H9 (cell line): ENCODE data around the gene RASL10A. TPM values are rescaled to one million over a fixed set of nuclear protein-coding genes. Genes with fewer than 3 reads are reported as not detected.

ENCODE experiments used
- DNase-seq: peaks from one replicate; pipeline ENCODE4 v3.0.0-alpha.2; 2017
- H2AFZ ChIP-seq: one replicate; pipeline ENCODE4 v1.6.1; 2013; ENCODE audit warnings: mild to moderate bottlenecking, low read length, control low read depth, moderate library complexity
- H2AK5ac ChIP-seq: 2 replicates; pipeline ENCODE4 v1.6.1; 2013; ENCODE audit warnings: low read length, control low read depth, mixed read lengths; ENCODE audit not compliant: insufficient read length
- H2BK120ac ChIP-seq: one replicate; pipeline ENCODE4 v1.6.1; 2013; ENCODE audit warnings: low read depth, mild to moderate bottlenecking, low read length, control low read depth, inconsistent platforms; ENCODE audit not compliant: poor library complexity, severe bottlenecking
- H2BK12ac ChIP-seq: 2 replicates; pipeline ENCODE4 v1.6.1; 2013; ENCODE audit warnings: low read length, control low read depth, mixed read lengths, low read depth; ENCODE audit not compliant: insufficient read length
- H2BK15ac ChIP-seq: 2 replicates; pipeline ENCODE4 v1.6.1; 2013; ENCODE audit warnings: low read depth, low read length, control low read depth
- H2BK20ac ChIP-seq: one replicate; pipeline ENCODE4 v1.6.1; 2013; ENCODE audit warnings: low read depth, mild to moderate bottlenecking, low read length, control low read depth, inconsistent platforms; ENCODE audit not compliant: poor library complexity, severe bottlenecking
- H2BK5ac ChIP-seq: 2 replicates; pipeline ENCODE4 v1.6.1; 2013; ENCODE audit warnings: low read length, control low read depth, mixed read lengths; ENCODE audit not compliant: insufficient read length
- H3K14ac ChIP-seq: 2 replicates; pipeline ENCODE4 v1.6.1; 2013; ENCODE audit warnings: low read length, control low read depth; ENCODE audit not compliant: insufficient read depth
- H3K18ac ChIP-seq: 2 replicates; pipeline ENCODE4 v1.6.1; 2013; ENCODE audit warnings: low read depth, mild to moderate bottlenecking, mixed read lengths, low read length, control low read depth; ENCODE audit not compliant: insufficient read length
- H3K23ac ChIP-seq: 2 replicates; pipeline ENCODE4 v1.6.1; 2013; ENCODE audit warnings: low read length, control low read depth, mixed read lengths, low read depth; ENCODE audit not compliant: insufficient read length
- H3K23me2 ChIP-seq: 2 replicates; pipeline ENCODE4 v1.6.1; 2013; ENCODE audit warnings: low read depth, mild to moderate bottlenecking, mixed read lengths, low read length, control low read depth; ENCODE audit not compliant: insufficient read length, poor library complexity, severe bottlenecking
- H3K27ac ChIP-seq: 2 replicates; pipeline ENCODE4 v1.5.1; 2013; ENCODE audit warnings: low read length, control low read depth, mixed read lengths, low read depth; ENCODE audit not compliant: insufficient read length
- H3K27me3 ChIP-seq: 2 replicates; pipeline ENCODE4 v1.6.1; 2013; ENCODE audit warnings: low read length, control low read depth, inconsistent platforms; ENCODE audit not compliant: insufficient read depth
- H3K4ac ChIP-seq: 2 replicates; pipeline ENCODE4 v1.6.1; 2013; ENCODE audit warnings: low read depth, mild to moderate bottlenecking, control low read depth, inconsistent platforms, low read length, moderate library complexity
- H3K4me1 ChIP-seq: 2 replicates; pipeline ENCODE4 v1.6.1; 2013; ENCODE audit warnings: low read length, control low read depth, inconsistent platforms; ENCODE audit not compliant: insufficient read depth
- H3K4me2 ChIP-seq: 2 replicates; pipeline ENCODE4 v1.6.1; 2013; ENCODE audit warnings: low read length, control low read depth, mixed read lengths; ENCODE audit not compliant: insufficient read length, insufficient read depth
- H3K56ac ChIP-seq: 2 replicates; pipeline ENCODE4 v1.6.1; 2013; ENCODE audit warnings: low read depth, mild to moderate bottlenecking, mixed read lengths, low read length, control low read depth; ENCODE audit not compliant: insufficient read length
- H3K79me1 ChIP-seq: 2 replicates; pipeline ENCODE4 v1.6.1; 2013; ENCODE audit warnings: low read depth, mild to moderate bottlenecking, moderate library complexity, low read length, control low read depth, inconsistent platforms; ENCODE audit not compliant: insufficient read depth, poor library complexity, severe bottlenecking
- H3K79me2 ChIP-seq: 2 replicates; pipeline ENCODE4 v1.6.1; 2013; ENCODE audit warnings: low read length, control low read depth, inconsistent platforms; ENCODE audit not compliant: insufficient read depth
- H3K9ac ChIP-seq: 2 replicates; pipeline ENCODE4 v1.6.1; 2013; ENCODE audit warnings: low read length, control low read depth, mixed read lengths; ENCODE audit not compliant: insufficient read length; ENCODE audit errors: extremely low read depth
- H3K9me3 ChIP-seq: one replicate; pipeline ENCODE4 v1.6.1; 2013; ENCODE audit warnings: low read depth, low read length, inconsistent platforms; ENCODE audit not compliant: control insufficient read depth
- H3T11ph ChIP-seq: one replicate; pipeline ENCODE4 v1.6.1; 2013; ENCODE audit warnings: mild to moderate bottlenecking, low read length, control low read depth, inconsistent platforms
- H4K20me1 ChIP-seq: one replicate; pipeline ENCODE4 v1.6.1; 2013; ENCODE audit not compliant: control insufficient read depth, insufficient read length, insufficient read depth
- H4K5ac ChIP-seq: 2 replicates; pipeline ENCODE4 v1.6.1; 2013; ENCODE audit warnings: low read depth, mild to moderate bottlenecking, mixed read lengths, low read length, control low read depth; ENCODE audit not compliant: insufficient read length
- H4K8ac ChIP-seq: replicated peaks from 2 replicates; pipeline ENCODE4 v1.6.1; 2013; ENCODE audit warnings: low read length, control low read depth, mixed read lengths, low read depth; ENCODE audit not compliant: insufficient read length
- H4K91ac ChIP-seq: 2 replicates; pipeline ENCODE4 v1.6.1; 2013; ENCODE audit warnings: low read depth, mild to moderate bottlenecking, moderate library complexity, mixed read lengths, low read length, control low read depth; ENCODE audit not compliant: insufficient read length
- H3K27ac Mint-ChIP-seq, 3 experiments: 2 replicates in 2 of 3; 3 replicates in 1 of 3; pipeline ENCODE4 v1.8.0; 2020 to 2021; ENCODE audit warnings: mixed read lengths in 3 of 3, mild to moderate bottlenecking in 1 of 3, moderate library complexity in 1 of 3
- H3K27me3 Mint-ChIP-seq: 2 replicates; pipeline ENCODE4 v1.8.0; 2021; ENCODE audit warnings: low read depth, mild to moderate bottlenecking, moderate library complexity, mixed read lengths
- H3K36me3 Mint-ChIP-seq, 3 experiments: 2 replicates in 2 of 3; 3 replicates in 1 of 3; pipeline ENCODE4 v1.8.0; 2020 to 2021; ENCODE audit warnings: low read depth in 3 of 3, mixed read lengths in 3 of 3; ENCODE audit not compliant: insufficient read depth in 1 of 3
- H3K4me1 Mint-ChIP-seq, 2 experiments: 2 replicates each; pipeline ENCODE4 v1.8.0; 2020; ENCODE audit warnings: mixed read lengths in 2 of 2
- H3K4me3 Mint-ChIP-seq, 2 experiments: 2 replicates in 1 of 2; 3 replicates in 1 of 2; pipeline ENCODE4 v1.8.0; 2020 to 2021; ENCODE audit warnings: mild to moderate bottlenecking in 2 of 2, mixed read lengths in 2 of 2, moderate library complexity in 1 of 2
- H3K9me3 Mint-ChIP-seq, 2 experiments: 2 replicates in 1 of 2; 3 replicates in 1 of 2; pipeline ENCODE4 v1.8.0; 2020; ENCODE audit warnings: mild to moderate bottlenecking in 2 of 2, mixed read lengths in 2 of 2, moderate library complexity in 1 of 2
- WGBS: extraction: QIAGEN DNeasy Blood & Tissue Kit; methylation state at CpG from one replicate; pipeline ENCODE4 v1.1.7; 2013; ENCODE audit warnings: missing lambda C conversion rate, low lambda C conversion rate, mixed read lengths; ENCODE audit not compliant: insufficient read length; ENCODE audit errors: extremely low coverage; 5-methylcytosine and 5-hydroxymethylcytosine counted together
- total RNA-seq: library from RNA; stranded (reverse); gene quantifications from 2 replicates; pipeline ENCODE4 v1.2.1, GENCODE V29; 2021
- TF ChIP-seq, protein P1 (sequence below): fragments of 200-600 bp; sonication (generic); conservative IDR thresholded peaks from 3 replicates; pipeline ENCODE4 v1.8.0; 2021; ENCODE audit warnings: antibody characterized with exemption, mild to moderate bottlenecking

The RASL10A gene
- total RNA-seq, 1 experiment from 2014 or later = 0.90 TPM

DNA sequence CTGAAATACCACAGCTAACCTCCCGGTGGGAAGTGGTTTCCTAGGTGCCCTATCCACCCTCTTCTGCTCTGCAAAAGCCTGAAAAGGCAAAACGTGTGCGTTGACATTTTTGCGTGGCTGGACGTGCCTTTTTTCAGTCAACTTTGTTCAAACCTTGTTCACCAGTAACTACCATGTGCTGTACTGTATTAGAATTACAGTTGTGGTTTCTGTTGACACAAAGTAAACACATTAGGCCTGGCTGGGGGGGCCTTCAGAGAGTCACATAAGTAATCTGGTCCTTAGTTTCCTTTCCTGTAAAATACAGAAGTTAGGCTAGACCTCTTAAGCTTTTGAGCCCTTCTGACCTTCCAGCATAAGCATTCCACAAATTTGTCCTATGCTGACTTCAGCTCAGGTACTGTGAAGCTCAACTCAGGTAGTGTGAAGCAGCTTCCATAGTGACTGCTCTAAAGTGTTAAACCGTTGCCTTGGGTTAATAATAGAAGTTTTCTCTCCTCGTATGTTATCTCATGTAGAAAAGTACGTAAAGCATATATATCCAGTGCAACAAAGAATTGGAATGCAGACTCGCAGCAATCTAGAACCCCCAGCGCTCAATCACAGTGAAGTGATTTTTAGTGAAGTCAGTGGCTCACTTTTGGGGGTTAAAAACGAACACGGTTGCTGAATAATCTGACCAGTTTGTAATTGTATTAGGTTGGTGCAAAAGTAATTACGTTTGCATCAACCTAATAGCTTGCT, 45.6 kb downstream of the RASL10A start:
- Histone ChIP-seq H2AK5ac (no peak overlapping the region), H3T11ph (no peak overlapping the region), H3K4me1 (peaks cover 8% of the 10 kb centered on the region), H3K23me2 (peaks cover 23% of the 10 kb centered on the region), H4K5ac (no peak overlapping the region), H3K4ac (no peak overlapping the region), H4K8ac (no peak overlapping the region), H3K4me2 (peak overlapping the region; percentile 92), H2AFZ (no peak overlapping the region), H4K20me1 (no peaks in the 10 kb centered on the region), H3K27me3 (no peaks in the 10 kb centered on the region), H3K23ac (no peak overlapping the region), H2BK5ac (no peak overlapping the region), H3K79me2 (peaks cover 53% of the 10 kb centered on the region), H2BK15ac (no peak overlapping the region), H3K9me3 (no peaks in the 10 kb centered on the region), H3K79me1 (no peaks in the 10 kb centered on the region), H2BK12ac (no peak overlapping the region), H2BK20ac (no peak overlapping the region), H4K91ac (no peak overlapping the region), H3K14ac (no peak overlapping the region), H2BK120ac (no peak overlapping the region), H3K27ac (peak overlapping the region; percentile 6), H3K18ac (no peak overlapping the region), H3K56ac (no peak overlapping the region), H3K9ac (peak overlapping the region; percentile 99)
- Mint-ChIP-seq H3K27me3 (no peaks in the 10 kb centered on the region), H3K36me3 (peaks cover 60 to 80% (median 73%) of the 10 kb centered on the region in 3 experiments; a peak in 6 of 7 replicates), H3K4me3 (peak overlapping the region; percentile 92 to 93), H3K27ac (peak overlapping the region; percentile 96 to 99 (median 96); a peak in 6 of 7 replicates), H3K4me1 (peaks cover 44 to 51% of the 10 kb centered on the region in 2 experiments), H3K9me3 (peaks cover 0 to 4% of the 10 kb centered on the region in 2 experiments; a peak in 2 of 5 replicates)
- no CpG with 5 or more reads among the region's 13 CpGs for WGBS
- TF ChIP-seq, protein P1, sequence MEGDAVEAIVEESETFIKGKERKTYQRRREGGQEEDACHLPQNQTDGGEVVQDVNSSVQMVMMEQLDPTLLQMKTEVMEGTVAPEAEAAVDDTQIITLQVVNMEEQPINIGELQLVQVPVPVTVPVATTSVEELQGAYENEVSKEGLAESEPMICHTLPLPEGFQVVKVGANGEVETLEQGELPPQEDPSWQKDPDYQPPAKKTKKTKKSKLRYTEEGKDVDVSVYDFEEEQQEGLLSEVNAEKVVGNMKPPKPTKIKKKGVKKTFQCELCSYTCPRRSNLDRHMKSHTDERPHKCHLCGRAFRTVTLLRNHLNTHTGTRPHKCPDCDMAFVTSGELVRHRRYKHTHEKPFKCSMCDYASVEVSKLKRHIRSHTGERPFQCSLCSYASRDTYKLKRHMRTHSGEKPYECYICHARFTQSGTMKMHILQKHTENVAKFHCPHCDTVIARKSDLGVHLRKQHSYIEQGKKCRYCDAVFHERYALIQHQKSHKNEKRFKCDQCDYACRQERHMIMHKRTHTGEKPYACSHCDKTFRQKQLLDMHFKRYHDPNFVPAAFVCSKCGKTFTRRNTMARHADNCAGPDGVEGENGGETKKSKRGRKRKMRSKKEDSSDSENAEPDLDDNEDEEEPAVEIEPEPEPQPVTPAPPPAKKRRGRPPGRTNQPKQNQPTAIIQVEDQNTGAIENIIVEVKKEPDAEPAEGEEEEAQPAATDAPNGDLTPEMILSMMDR = no peak
- no peak for DNase-seq
